Omental fat pad (tissue), 4 donors: ENCODE results near the gene CTIF. TPM values are rescaled to one million over a fixed set of nuclear protein-coding genes. Genes with fewer than 3 reads are reported as not detected.

Experiments used
- ATAC-seq: fragments of 150-250 bp; one replicate; pipeline ENCODE4 v1.9.1; 2016; ENCODE audit warnings: mild to moderate bottlenecking, moderate library complexity; ENCODE audit not compliant: low FRiP score
- DNase-seq: peaks from one replicate; pipeline ENCODE4 v3.0.0-alpha.2; 2019; ENCODE audit warnings: low spot score
- CTCF ChIP-seq, 3 donors: fragments of 450-650 bp; IDR thresholded peaks; one replicate each; pipeline ENCODE4 v1.5.1; 2016 to 2017; ENCODE audit warnings: antibody characterized with exemption in 3 of 3, mild to moderate bottlenecking in 3 of 3, moderate library complexity in 2 of 3
- total RNA-seq, 4 donors: library from RNA; depleted of rRNA; stranded (reverse); fragments of >200 nt; gene quantifications; one replicate each; pipeline ENCODE4 v1.1.0, GENCODE V29; 2016

The CTIF gene
- total RNA-seq, 4 donors from 2014 or later = 57.5 to 94.0 (median 72.4) TPM

DNA sequence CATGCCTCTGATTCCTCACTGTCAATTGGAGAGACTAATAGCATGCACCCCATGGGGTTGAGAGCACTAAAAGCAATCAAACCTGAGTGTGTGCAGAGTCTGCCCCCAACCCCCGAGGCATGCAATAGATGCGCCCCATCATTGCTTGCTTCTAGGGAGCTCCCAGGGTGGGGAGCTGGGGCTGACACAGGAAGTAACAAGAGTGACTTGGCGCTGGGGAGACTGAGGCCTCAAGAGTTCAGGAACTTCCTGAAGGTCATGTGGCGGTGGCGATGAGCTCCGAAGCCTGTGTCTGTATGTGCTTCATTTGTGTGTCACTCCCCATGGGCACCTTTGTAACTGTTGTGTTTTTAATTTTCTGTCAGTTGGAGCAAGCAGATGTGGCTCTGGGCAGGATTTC is 61.2 kb downstream of the CTIF start:
- no peak for ATAC-seq
- no peak for TF ChIP-seq CTCF (IDR thresholded peaks at IDR 0.05)
- no peak for DNase-seq

GRCh38 chr18:48600456-48601090 is 61.7 kb downstream of the CTIF start:
- no peak for ATAC-seq
- no peak for DNase-seq

DNA sequence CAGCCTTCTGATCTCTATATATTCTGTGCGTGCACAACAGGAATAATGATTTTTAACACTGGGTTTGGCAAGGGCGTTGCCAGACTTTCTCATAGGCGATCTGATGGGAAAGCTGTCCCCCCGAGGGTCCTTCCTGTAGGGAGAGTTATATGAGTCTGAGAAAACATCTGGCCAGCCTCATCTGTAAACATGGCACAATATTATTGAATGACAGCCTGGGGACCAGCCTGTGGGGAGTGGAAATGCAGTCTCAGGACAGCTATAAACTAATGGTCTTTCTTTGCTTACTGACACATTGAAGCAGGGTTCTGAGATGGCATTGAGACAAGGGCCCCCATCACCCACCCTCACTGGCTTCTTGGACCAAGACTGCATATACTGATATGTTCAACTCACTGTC is 62.5 kb downstream of the CTIF start:
- ATAC-seq (no peak), DNase-seq (no peak)
- TF ChIP-seq CTCF (IDR thresholded peaks at IDR 0.05) = no peak

More at GRCh38 chr18:48600456-48601090, 61.7 kb downstream of the CTIF start:
- no peak for TF ChIP-seq CTCF (IDR thresholded peaks at IDR 0.05)

- TF ChIP-seq CTCF (IDR thresholded peaks at IDR 0.05) = no peak
- no peak for DNase-seq
- no peak for ATAC-seq
Observed at GRCh38 chr18:48602759-48603390, 64.0 kb downstream of the CTIF start.

GRCh38 chr18:48605408-48605845 is 66.6 kb downstream of the CTIF start:
- ATAC-seq (no peak), DNase-seq (no peak)
- no peak for TF ChIP-seq CTCF (IDR thresholded peaks at IDR 0.05)

GRCh38 chr18:48607056-48607984 is 68.5 kb downstream of the CTIF start:
- DNase-seq (no peak), ATAC-seq (no peak)
- TF ChIP-seq CTCF (IDR thresholded peaks at IDR 0.05) = no peak
